ENCODE data around the gene SLC7A1.

SLC7A1 gene

GRCh38 chr13:29473166-29473565 is 122.3 kb downstream of the SLC7A1 start:
- H3K36me3 ChIP-seq (ENCODE audit: low read length) = no peaks in the 10 kb centered on the region
- no peak overlapping the region for H3K4me3 ChIP-seq (ENCODE audit: insufficient read depth, low read length, poor library complexity, severe bottlenecking)
- H3K79me2 ChIP-seq (ENCODE audit: insufficient read depth, low read length) = no peaks in the 10 kb centered on the region
- H3K9ac ChIP-seq (ENCODE audit: low read length) = no peak overlapping the region
- no peaks in the 10 kb centered on the region for H3F3A ChIP-seq (ENCODE audit: insufficient read depth)
- no peak overlapping the region for H2AFZ ChIP-seq (ENCODE audit: low read depth, low read length, severe bottlenecking)
- H3K27ac ChIP-seq (ENCODE audit: low read depth, low read length) = no peak overlapping the region
- no peaks in the 10 kb centered on the region for H3K9me2 ChIP-seq (replicated peaks; ENCODE audit: insufficient read depth, low read length)
- H3K27me3 ChIP-seq (ENCODE audit: low read length) = no peaks in the 10 kb centered on the region
- TF ChIP-seq, protein P1, sequence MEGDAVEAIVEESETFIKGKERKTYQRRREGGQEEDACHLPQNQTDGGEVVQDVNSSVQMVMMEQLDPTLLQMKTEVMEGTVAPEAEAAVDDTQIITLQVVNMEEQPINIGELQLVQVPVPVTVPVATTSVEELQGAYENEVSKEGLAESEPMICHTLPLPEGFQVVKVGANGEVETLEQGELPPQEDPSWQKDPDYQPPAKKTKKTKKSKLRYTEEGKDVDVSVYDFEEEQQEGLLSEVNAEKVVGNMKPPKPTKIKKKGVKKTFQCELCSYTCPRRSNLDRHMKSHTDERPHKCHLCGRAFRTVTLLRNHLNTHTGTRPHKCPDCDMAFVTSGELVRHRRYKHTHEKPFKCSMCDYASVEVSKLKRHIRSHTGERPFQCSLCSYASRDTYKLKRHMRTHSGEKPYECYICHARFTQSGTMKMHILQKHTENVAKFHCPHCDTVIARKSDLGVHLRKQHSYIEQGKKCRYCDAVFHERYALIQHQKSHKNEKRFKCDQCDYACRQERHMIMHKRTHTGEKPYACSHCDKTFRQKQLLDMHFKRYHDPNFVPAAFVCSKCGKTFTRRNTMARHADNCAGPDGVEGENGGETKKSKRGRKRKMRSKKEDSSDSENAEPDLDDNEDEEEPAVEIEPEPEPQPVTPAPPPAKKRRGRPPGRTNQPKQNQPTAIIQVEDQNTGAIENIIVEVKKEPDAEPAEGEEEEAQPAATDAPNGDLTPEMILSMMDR (IDR thresholded peaks at IDR 0.05; ENCODE audit: insufficient read depth, low read length, poor library complexity, severe bottlenecking) = no peak
- no peak for TF ChIP-seq EZH2phosphoT487 (conservative IDR thresholded peaks at IDR 0.05; ENCODE audit: low read length)
- no peaks in the 10 kb centered on the region for H3K9me3 ChIP-seq (ENCODE audit: insufficient read depth, low read length)
- H4K20me1 ChIP-seq (ENCODE audit: low read depth, low read length) = no peaks in the 10 kb centered on the region
- H3K4me2 ChIP-seq (ENCODE audit: low read depth, low read length, poor library complexity, severe bottlenecking) = no peak overlapping the region

- H2AFZ ChIP-seq (ENCODE audit: low read depth, low read length, severe bottlenecking) = no peak overlapping the region
- TF ChIP-seq EZH2phosphoT487 (conservative IDR thresholded peaks at IDR 0.05; ENCODE audit: low read length) = no peak
- TF ChIP-seq, protein P1 (IDR thresholded peaks at IDR 0.05; ENCODE audit: insufficient read depth, low read length, poor library complexity, severe bottlenecking) = peak; percentile 97
- no peaks in the 10 kb centered on the region for H3K9me2 ChIP-seq (replicated peaks; ENCODE audit: insufficient read depth, low read length)
- no peaks in the 10 kb centered on the region for H3K27me3 ChIP-seq (ENCODE audit: low read length)
- H3K9me3 ChIP-seq (ENCODE audit: insufficient read depth, low read length) = no peaks in the 10 kb centered on the region
- no peaks in the 10 kb centered on the region for H3K36me3 ChIP-seq (ENCODE audit: low read length)
- no peaks in the 10 kb centered on the region for H3F3A ChIP-seq (ENCODE audit: insufficient read depth)
- no peak overlapping the region for H3K9ac ChIP-seq (ENCODE audit: low read length)
- H3K79me2 ChIP-seq (ENCODE audit: insufficient read depth, low read length) = no peaks in the 10 kb centered on the region
- no peak overlapping the region for H3K4me2 ChIP-seq (ENCODE audit: low read depth, low read length, poor library complexity, severe bottlenecking)
- no peak overlapping the region for H3K4me3 ChIP-seq (ENCODE audit: insufficient read depth, low read length, poor library complexity, severe bottlenecking)
- H4K20me1 ChIP-seq (ENCODE audit: low read depth, low read length) = no peaks in the 10 kb centered on the region
- no peak overlapping the region for H3K27ac ChIP-seq (ENCODE audit: low read depth, low read length)
Measured at GRCh38 chr13:29472332-29472961, 123.0 kb downstream of the SLC7A1 start.

DNA sequence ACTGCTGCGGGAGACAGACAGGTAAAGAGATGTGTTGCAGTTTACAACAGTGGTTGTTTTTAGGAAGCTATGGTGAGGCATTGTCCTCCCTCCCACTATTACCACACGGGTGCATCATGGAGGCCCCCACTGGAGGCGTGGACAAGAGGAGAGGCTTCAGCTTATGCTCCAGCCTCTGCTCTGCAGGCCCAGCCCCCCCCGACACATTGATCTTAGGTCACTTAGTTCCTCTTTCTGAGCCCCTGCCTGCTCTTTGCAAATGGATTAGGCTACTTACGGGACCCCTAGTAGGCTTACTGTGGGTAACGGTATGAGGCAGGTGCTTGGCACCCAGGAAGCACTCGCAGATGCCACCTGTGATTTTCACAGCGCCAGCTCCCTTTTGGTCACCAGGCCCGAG is 123.9 kb downstream of the SLC7A1 start:
- Histone ChIP-seq H3K4me3 (ENCODE audit: insufficient read depth, low read length, poor library complexity, severe bottlenecking) (no peak overlapping the region), H3K27me3 (ENCODE audit: low read length) (no peaks in the 10 kb centered on the region), H4K20me1 (ENCODE audit: low read depth, low read length) (no peaks in the 10 kb centered on the region), H2AFZ (ENCODE audit: low read depth, low read length, severe bottlenecking) (no peak overlapping the region), H3K9me3 (ENCODE audit: insufficient read depth, low read length) (no peaks in the 10 kb centered on the region), H3K36me3 (ENCODE audit: low read length) (no peaks in the 10 kb centered on the region), H3K79me2 (ENCODE audit: insufficient read depth, low read length) (no peaks in the 10 kb centered on the region), H3K9me2 (replicated peaks; ENCODE audit: insufficient read depth, low read length) (no peaks in the 10 kb centered on the region), H3F3A (ENCODE audit: insufficient read depth) (no peaks in the 10 kb centered on the region), H3K27ac (ENCODE audit: low read depth, low read length) (no peak overlapping the region), H3K9ac (ENCODE audit: low read length) (no peak overlapping the region), H3K4me2 (ENCODE audit: low read depth, low read length, poor library complexity, severe bottlenecking) (no peak overlapping the region)
- no peak for TF ChIP-seq EZH2phosphoT487 (conservative IDR thresholded peaks at IDR 0.05; ENCODE audit: low read length)
- TF ChIP-seq, protein P1 (IDR thresholded peaks at IDR 0.05; ENCODE audit: insufficient read depth, low read length, poor library complexity, severe bottlenecking) = no peak
